SJSA1 (cell line): ENCODE measurements around the gene VGF. TPM values are rescaled to one million over a fixed set of nuclear protein-coding genes. Genes with fewer than 3 reads are reported as not detected.
A peak's percentile ranks its signal among the peaks of the same experiment; 100 is the strongest.
"Not testable (repeated sequence)": the region's sequence is repeated elsewhere in the genome, so short reads cannot be mapped to it uniquely, and the experiment has no call there.

Experiments used
- DNase-seq, 2 experiments: peaks; one replicate each; pipeline ENCODE4 v3.0.0-alpha.2; 2015 to 2020; ENCODE audit warnings: low spot score in 2 of 2, low read depth in 1 of 2
- H3K27ac ChIP-seq: fragments of 250-450 bp; sonication (Bioruptor Pico); 2 replicates; pipeline ENCODE4 v1.5.1; 2020; ENCODE audit warnings: mild to moderate bottlenecking, moderate library complexity
- H3K27me3 ChIP-seq: fragments of 250-450 bp; sonication (Bioruptor Pico); replicated peaks from 2 replicates; pipeline ENCODE4 v1.5.1; 2020; ENCODE audit warnings: mild to moderate bottlenecking, moderate library complexity
- H3K36me3 ChIP-seq: fragments of 250-450 bp; sonication (Bioruptor Pico); 2 replicates; pipeline ENCODE4 v1.5.1; 2020; ENCODE audit warnings: mild to moderate bottlenecking
- H3K4me1 ChIP-seq: fragments of 250-450 bp; sonication (Bioruptor Pico); replicated peaks from 2 replicates; pipeline ENCODE4 v1.6.1; 2021; ENCODE audit warnings: mild to moderate bottlenecking
- H3K4me3 ChIP-seq: fragments of 250-450 bp; sonication (Bioruptor Pico); 2 replicates; pipeline ENCODE4 v1.5.1; 2020; ENCODE audit warnings: mild to moderate bottlenecking
- H3K9me3 ChIP-seq: fragments of 250-450 bp; sonication (Bioruptor Pico); replicated peaks from 2 replicates; pipeline ENCODE4 v1.5.1; 2020; ENCODE audit warnings: mild to moderate bottlenecking
- total RNA-seq: library from RNA; depleted of rRNA; stranded (reverse); fragments of >200 nt; shearing (Covaris generic); gene quantifications from 2 replicates; pipeline ENCODE4 v1.2.3, GENCODE V29; 2014

Gene VGF
- total RNA-seq, 1 experiment from 2014 or later, result not detected

- no peak overlapping the region for H3K27ac ChIP-seq
- 0 out of 2 replicates have a peak, but pooled peaks cover 2% of the 10 kb centered on the region for H3K27me3 ChIP-seq
- H3K9me3 ChIP-seq, result no peaks in the 10 kb centered on the region; the same call in 1 of the 2 replicates
- peaks cover 18% of the 10 kb centered on the region for H3K36me3 ChIP-seq
- no peak for DNase-seq
- H3K4me3 ChIP-seq, result peak overlapping the region; percentile 45
- peaks cover 12% of the 10 kb centered on the region for H3K4me1 ChIP-seq
Observed at GRCh38 chr7:101155303-101155702, 10.1 kb downstream of the VGF start.

DNA sequence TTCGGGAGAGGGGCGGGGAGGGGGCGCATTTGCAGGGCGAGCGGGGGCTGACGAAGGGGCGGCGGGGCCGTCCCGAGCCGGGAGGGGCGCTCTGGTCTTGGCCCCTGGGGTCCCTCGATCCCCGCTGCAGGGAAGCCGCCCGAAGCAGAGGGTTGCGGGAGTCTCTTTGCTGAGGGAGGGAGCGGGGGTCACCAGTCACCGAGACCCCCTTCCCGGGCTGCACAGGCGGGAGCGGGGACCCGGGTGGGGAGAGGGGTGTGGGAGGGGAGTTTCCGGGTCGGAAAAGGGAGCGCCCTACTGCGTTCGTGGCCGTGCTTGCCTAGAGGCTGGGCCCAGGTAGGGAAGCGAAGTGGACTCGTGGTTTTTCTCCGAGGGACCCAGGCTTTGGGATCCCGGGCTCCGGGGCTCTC lies 10.7 kb downstream of the VGF start:
- Histone ChIP-seq H3K4me3 (peak overlapping the region; percentile 45), H3K27me3 (0 out of 2 replicates have a peak, but pooled peaks cover 2% of the 10 kb centered on the region), H3K4me1 (peaks cover 7% of the 10 kb centered on the region), H3K27ac (no peak overlapping the region), H3K36me3 (peaks cover 13% of the 10 kb centered on the region), H3K9me3 (no peaks in the 10 kb centered on the region; the same call in 1 of the 2 replicates)
- DNase-seq, result no peak

GRCh38 chr7:101153969-101154692 lies 11.2 kb downstream of the VGF start, which contains the start of gene AP1S1:
TSS of gene AP1S1 (plus strand) at chr7:101154476. CDS start at chr7:101154515, 39 bp downstream.
- DNase-seq, result peak; percentile 94 to 96
- H3K36me3 ChIP-seq, result peaks cover 10% of the 10 kb centered on the region
- H3K9me3 ChIP-seq, result no peaks in the 10 kb centered on the region; the same call in 1 of the 2 replicates
- peak within 1 kb of the TSS; percentile 45 for H3K4me3 ChIP-seq
- peaks cover 7% of the 10 kb centered on the region for H3K4me1 ChIP-seq
- 0 out of 2 replicates have a peak, but pooled peaks cover 8% of the 10 kb centered on the region for H3K27me3 ChIP-seq
- no peak within 1 kb of the TSS for H3K27ac ChIP-seq

DNA sequence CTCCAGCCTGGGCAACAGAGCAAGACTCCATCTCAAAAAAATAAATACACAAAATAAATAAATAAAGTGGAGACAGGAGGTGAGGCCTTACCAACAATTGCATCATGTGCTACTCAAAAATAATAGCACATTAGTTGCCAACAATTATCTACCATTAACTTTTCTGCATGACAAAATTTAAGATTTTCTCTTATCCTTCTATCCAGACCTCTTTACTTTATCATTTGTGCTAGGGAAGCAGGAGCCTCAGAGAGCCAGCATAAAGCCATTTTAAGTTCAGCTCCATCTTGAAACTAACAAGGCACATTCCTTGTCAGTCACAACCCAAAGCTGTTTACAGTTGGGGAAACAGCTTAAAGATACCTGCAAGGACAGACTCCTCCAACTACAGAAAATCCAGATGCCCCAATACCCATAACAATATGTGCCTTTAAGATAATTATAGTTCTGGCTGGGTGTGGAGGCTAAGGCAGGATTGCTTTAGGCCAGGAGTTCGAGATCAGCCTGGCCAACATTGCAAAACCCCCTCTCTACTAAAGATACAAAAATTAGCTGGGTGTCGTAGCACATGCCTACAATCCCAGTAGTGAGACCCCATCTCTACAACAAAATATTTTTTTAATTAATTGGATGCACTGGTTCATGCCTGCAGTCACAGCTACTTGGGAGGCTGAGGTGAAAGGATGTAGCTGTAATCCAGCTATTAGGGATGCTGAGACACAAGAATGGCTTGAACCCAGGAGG lies 13.3 kb downstream of the VGF start:
- DNase-seq, result no peak
- Histone ChIP-seq H3K27me3 (peaks cover 14% of the 10 kb centered on the region; the same call in 1 of the 2 replicates), H3K27ac (no peak overlapping the region)

DNA sequence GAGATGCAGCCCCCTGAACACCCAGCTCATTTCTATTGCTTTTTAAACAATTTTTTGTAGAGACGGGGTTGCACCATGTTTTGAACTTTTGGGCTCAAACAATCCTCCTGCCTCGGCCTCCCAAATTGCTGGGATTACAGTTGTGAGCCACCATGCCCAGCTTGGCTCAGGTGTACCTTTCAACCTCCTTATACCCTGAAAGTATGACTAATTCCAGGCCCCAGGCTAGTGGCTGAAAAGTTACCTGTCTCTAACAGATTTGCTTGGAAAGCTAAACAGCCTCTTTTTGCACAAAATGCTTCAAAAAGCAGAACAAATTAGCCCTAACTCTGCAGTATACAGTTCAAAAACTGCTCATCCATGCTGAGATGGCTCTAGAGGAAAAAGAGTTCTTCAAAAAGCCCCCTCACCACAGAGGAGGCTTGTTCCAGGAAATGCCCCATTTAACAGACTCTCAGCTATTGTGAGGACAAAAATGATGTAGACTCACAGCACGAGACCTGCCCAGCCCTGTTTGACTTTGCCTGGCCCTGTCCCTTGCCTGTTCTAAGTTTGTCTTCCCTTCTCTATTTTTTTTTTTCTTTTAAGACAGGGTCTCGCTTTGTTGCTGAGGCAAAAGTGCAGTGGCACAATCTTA lies 24.5 kb downstream of the VGF start:
- H3K4me1 ChIP-seq, result peaks cover 36% of the 10 kb centered on the region
- peaks cover 14% of the 10 kb centered on the region for H3K36me3 ChIP-seq
- H3K4me3 ChIP-seq, result no peak overlapping the region
- DNase-seq, result no peak
- no peak overlapping the region for H3K27ac ChIP-seq
- H3K27me3 ChIP-seq, result no peaks in the 10 kb centered on the region
- no peaks in the 10 kb centered on the region for H3K9me3 ChIP-seq

More for the DNA sequence above, 13.3 kb downstream of the VGF start:
- no peak overlapping the region for H3K4me3 ChIP-seq
- peaks cover 1% of the 10 kb centered on the region; the same call in 1 of the 2 replicates for H3K36me3 ChIP-seq
- no peaks in the 10 kb centered on the region; the same call in 1 of the 2 replicates for H3K9me3 ChIP-seq
- H3K4me1 ChIP-seq, result peaks cover 7% of the 10 kb centered on the region

GRCh38 chr7:101140339-101140699 lies 25.1 kb downstream of the VGF start:
- Histone ChIP-seq H3K27me3 (no peaks in the 10 kb centered on the region), H3K4me1 (peaks cover 36% of the 10 kb centered on the region), H3K36me3 (peaks cover 19% of the 10 kb centered on the region), H3K9me3 (no peaks in the 10 kb centered on the region), H3K27ac (no peak overlapping the region), H3K4me3 (no peak overlapping the region)
- DNase-seq, result no peak

DNA sequence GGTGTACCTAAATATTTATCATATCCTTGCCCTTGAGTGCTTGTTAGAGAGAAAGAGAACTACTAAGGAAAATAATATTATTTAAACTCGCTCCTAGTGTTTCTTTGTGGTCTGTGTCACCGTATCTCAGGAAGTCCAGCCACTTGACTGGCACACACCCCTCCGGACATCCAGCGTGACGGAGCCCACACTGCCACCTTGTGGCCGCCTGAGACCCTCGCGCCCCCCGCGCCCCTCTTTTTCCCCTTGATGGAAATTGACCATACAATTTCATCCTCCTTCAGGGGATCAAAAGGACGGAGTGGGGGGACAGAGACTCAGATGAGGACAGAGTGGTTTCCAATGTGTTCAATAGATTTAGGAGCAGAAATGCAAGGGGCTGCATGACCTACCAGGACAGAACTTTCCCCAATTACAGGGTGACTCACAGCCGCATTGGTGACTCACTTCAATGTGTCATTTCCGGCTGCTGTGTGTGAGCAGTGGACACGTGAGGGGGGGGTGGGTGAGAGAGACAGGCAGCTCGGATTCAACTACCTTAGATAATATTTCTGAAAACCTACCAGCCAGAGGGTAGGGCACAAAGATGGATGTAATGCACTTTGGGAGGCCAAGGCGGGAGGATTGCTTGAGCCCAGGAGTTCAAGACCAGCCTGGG lies 27.0 kb downstream of the VGF start:
- H3K27ac ChIP-seq, result peak overlapping the region; percentile 94
- peak; percentile 97 for DNase-seq
- no peaks in the 10 kb centered on the region for H3K9me3 ChIP-seq
- H3K27me3 ChIP-seq, result no peaks in the 10 kb centered on the region
- peak overlapping the region; percentile 13 for H3K4me3 ChIP-seq
- peaks cover 40% of the 10 kb centered on the region for H3K4me1 ChIP-seq
- peaks cover 24% of the 10 kb centered on the region for H3K36me3 ChIP-seq

- no peak overlapping the region for H3K4me3 ChIP-seq
- H3K9me3 ChIP-seq, result no peaks in the 10 kb centered on the region
- DNase-seq, result no peak
- peak overlapping the region; percentile 94 for H3K27ac ChIP-seq
- H3K36me3 ChIP-seq, result peaks cover 24% of the 10 kb centered on the region
- H3K27me3 ChIP-seq, result no peaks in the 10 kb centered on the region
- H3K4me1 ChIP-seq, result peaks cover 40% of the 10 kb centered on the region
Observed at GRCh38 chr7:101137651-101138212, 27.6 kb downstream of the VGF start.

GRCh38 chr7:101134399-101134980 lies 30.9 kb downstream of the VGF start:
- Histone ChIP-seq H3K36me3 (peaks cover 45% of the 10 kb centered on the region), H3K4me1 (peaks cover 36% of the 10 kb centered on the region), H3K4me3 (no peak overlapping the region), H3K27me3 (no peaks in the 10 kb centered on the region), H3K27ac (no peak overlapping the region), H3K9me3 (no peaks in the 10 kb centered on the region)
- no peak for DNase-seq

- no peak for DNase-seq
- no peak overlapping the region for H3K27ac ChIP-seq
- H3K4me1 ChIP-seq, result peaks cover 29% of the 10 kb centered on the region
- H3K4me3 ChIP-seq, result no peak overlapping the region
- no peaks in the 10 kb centered on the region for H3K27me3 ChIP-seq
- H3K9me3 ChIP-seq, result no peaks in the 10 kb centered on the region
- H3K36me3 ChIP-seq, result peaks cover 45% of the 10 kb centered on the region
Observed at GRCh38 chr7:101133621-101134398, 31.6 kb downstream of the VGF start.

- H3K9me3 ChIP-seq, H3K4me3 ChIP-seq, DNase-seq, H3K27ac ChIP-seq, H3K27me3 ChIP-seq: not testable (repeated sequence)
- Histone ChIP-seq H3K4me1 (peaks cover 29% of the 10 kb centered on the region), H3K36me3 (peaks cover 45% of the 10 kb centered on the region)
Observed at GRCh38 chr7:101132626-101133600, 32.5 kb downstream of the VGF start.
